Neural cell (in vitro differentiated cells): ENCODE results near the gene TFDP1. TPM values are rescaled to one million over a fixed set of nuclear protein-coding genes. Genes with fewer than 3 reads are reported as not detected.

ENCODE experiments used
- H2AFZ ChIP-seq: fragments of 200-600, 300-800 bp; sonication (generic), shearing (Covaris generic); 2 replicates; pipeline ENCODE4 v1.6.0; 2014; ENCODE audit warnings: low read depth, mild to moderate bottlenecking, antibody characterized with exemption, low read length, moderate library complexity
- H3F3A ChIP-seq: fragments of 200-600 bp; shearing (Covaris generic); 2 replicates; pipeline ENCODE4 v1.6.1; 2016; ENCODE audit warnings: mild to moderate bottlenecking, moderate library complexity, mixed read lengths, antibody characterized with exemption, low read length; ENCODE audit not compliant: insufficient read depth, poor library complexity, severe bottlenecking
- H3K27ac ChIP-seq: fragments of 200-600, 300-800 bp; sonication (generic), shearing (Covaris generic); 2 replicates; pipeline ENCODE4 v1.5.1; 2014; ENCODE audit warnings: mild to moderate bottlenecking, low read length, moderate library complexity
- H3K27me3 ChIP-seq: fragments of 300-800, 200-600 bp; sonication (generic), shearing (Covaris generic); 2 replicates; pipeline ENCODE4 v1.6.0; 2014; ENCODE audit warnings: mild to moderate bottlenecking, low read depth, low read length, moderate library complexity; ENCODE audit not compliant: insufficient read depth
- H3K36me3 ChIP-seq: fragments of 300-800, 200-600 bp; sonication (generic), shearing (Covaris generic); 2 replicates; pipeline ENCODE4 v1.5.1; 2014; ENCODE audit warnings: mild to moderate bottlenecking, antibody characterized with exemption, low read length, moderate library complexity; ENCODE audit not compliant: insufficient read depth
- H3K4me2 ChIP-seq: fragments of 300-800, 200-600 bp; sonication (generic), shearing (Covaris generic); 2 replicates; pipeline ENCODE4 v1.6.0; 2014; ENCODE audit warnings: mild to moderate bottlenecking, low read length
- H3K4me3 ChIP-seq: fragments of 300-800, 200-600 bp; sonication (generic), shearing (Covaris generic); 2 replicates; pipeline ENCODE4 v1.5.1; 2014; ENCODE audit warnings: mild to moderate bottlenecking, low read length, moderate library complexity
- H3K79me2 ChIP-seq: fragments of 200-600 bp; shearing (Covaris generic); replicated peaks from 2 replicates; pipeline ENCODE4 v1.6.0; 2014; ENCODE audit warnings: mild to moderate bottlenecking, low read length, moderate library complexity; ENCODE audit not compliant: insufficient read depth
- H3K9ac ChIP-seq: fragments of 300-800, 200-600 bp; sonication (generic), shearing (Covaris generic); 2 replicates; pipeline ENCODE4 v1.6.1; 2016; ENCODE audit warnings: mild to moderate bottlenecking, low read length, mixed read lengths
- H3K9me2 ChIP-seq: fragments of 200-600 bp; shearing (Covaris generic); 2 replicates; pipeline ENCODE4 v1.6.1; 2016; ENCODE audit warnings: mild to moderate bottlenecking, low read length, mixed read lengths; ENCODE audit not compliant: insufficient read depth
- H3K9me3 ChIP-seq: fragments of 200-600, 300-800 bp; sonication (generic), shearing (Covaris generic); 2 replicates; pipeline ENCODE4 v1.6.1; 2016; ENCODE audit warnings: mild to moderate bottlenecking, mixed run types, low read length, moderate library complexity, mixed read lengths
- H4K20me1 ChIP-seq: fragments of 200-600 bp; shearing (Covaris generic); 2 replicates; pipeline ENCODE4 v1.6.1; 2016; ENCODE audit warnings: mild to moderate bottlenecking, mixed run types; ENCODE audit not compliant: insufficient read depth
- CTCF ChIP-seq: fragments of 450-650 bp; IDR thresholded peaks from 2 replicates; pipeline ENCODE4 v1.5.1; 2014; ENCODE audit warnings: antibody characterized with exemption, mild to moderate bottlenecking, moderate library complexity; ENCODE audit not compliant: poor library complexity, severe bottlenecking
- EP300 ChIP-seq: fragments of 450-650 bp; conservative IDR thresholded peaks from 2 replicates; pipeline ENCODE4 v1.6.1; 2014; ENCODE audit warnings: antibody characterized with exemption, mild to moderate bottlenecking, moderate library complexity; ENCODE audit not compliant: poor library complexity, severe bottlenecking
- EZH2 ChIP-seq: fragments of 200-600, 300-800 bp; shearing (Covaris generic), sonication (generic); IDR thresholded peaks from 2 replicates; pipeline ENCODE4 v1.6.1; 2014; ENCODE audit warnings: antibody characterized with exemption, low read length, borderline replicate concordance, mild to moderate bottlenecking; ENCODE audit not compliant: insufficient read depth, poor library complexity, severe bottlenecking
- MXI1 ChIP-seq: fragments of 450-650 bp; conservative IDR thresholded peaks from 2 replicates; pipeline ENCODE4 v1.6.1; 2014; ENCODE audit warnings: antibody characterized with exemption, mild to moderate bottlenecking; ENCODE audit not compliant: poor library complexity, severe bottlenecking
- POLR2AphosphoS5 ChIP-seq: IDR thresholded peaks from 2 replicates; pipeline ENCODE4 v1.6.1; 2012
- RAD21 ChIP-seq: fragments of 450-650 bp; conservative IDR thresholded peaks from 2 replicates; pipeline ENCODE4 v1.6.1; 2014; ENCODE audit warnings: antibody characterized with exemption, mild to moderate bottlenecking, moderate library complexity
- REST ChIP-seq: IDR thresholded peaks from 2 replicates; pipeline ENCODE4 v1.6.1; 2012; ENCODE audit warnings: borderline replicate concordance
- SMC3 ChIP-seq: fragments of 450-650 bp; conservative IDR thresholded peaks from 2 replicates; pipeline ENCODE4 v1.6.1; 2014; ENCODE audit warnings: antibody characterized with exemption, mild to moderate bottlenecking, moderate library complexity; ENCODE audit not compliant: poor library complexity
- TAF1 ChIP-seq: IDR thresholded peaks from 2 replicates; pipeline ENCODE4 v1.6.1; 2012; ENCODE audit warnings: low read depth
- polyA plus RNA-seq: library from polyadenylated mRNA; depleted of rRNA; stranded (reverse); fragments of >200 nt; gene quantifications from 2 replicates; pipeline ENCODE4 v1.2.3, GENCODE V29; 2014

TFDP1 gene
- polyA plus RNA-seq, 1 donor from 2014 or later, result 81.2 TPM

- Histone ChIP-seq H3K4me2 (no peak overlapping the region), H3K9me3 (no peaks in the 10 kb centered on the region), H3K27ac (no peak overlapping the region), H3K36me3 (no peaks in the 10 kb centered on the region), H4K20me1 (no peaks in the 10 kb centered on the region), H3K27me3 (no peaks in the 10 kb centered on the region), H3K9ac (no peak overlapping the region), H3K9me2 (no peaks in the 10 kb centered on the region), H3K4me3 (no peak overlapping the region), H3F3A (no peaks in the 10 kb centered on the region), H2AFZ (no peak overlapping the region), H3K79me2 (no peaks in the 10 kb centered on the region)
- no peak for TF ChIP-seq RAD21
These were observed 45.7 kb downstream of the TFDP1 start for GRCh38 chr13:113630296-113630695.

- H3K4me2 ChIP-seq, result no peak overlapping the region
- no peak overlapping the region for H3K4me3 ChIP-seq
- H3K27ac ChIP-seq, result no peak overlapping the region
- no peak overlapping the region for H3K9ac ChIP-seq
- H3K9me3 ChIP-seq, result no peaks in the 10 kb centered on the region
- H3F3A ChIP-seq, result no peaks in the 10 kb centered on the region
- no peak overlapping the region for H2AFZ ChIP-seq
- no peak for TF ChIP-seq SMC3
- no peak for TF ChIP-seq CTCF
- TF ChIP-seq EP300, result no peak
- no peak for TF ChIP-seq TAF1
- TF ChIP-seq POLR2AphosphoS5, result no peak
- no peak for TF ChIP-seq RAD21
- no peaks in the 10 kb centered on the region for H3K36me3 ChIP-seq
- H3K79me2 ChIP-seq, result no peaks in the 10 kb centered on the region
- no peaks in the 10 kb centered on the region for H4K20me1 ChIP-seq
- no peaks in the 10 kb centered on the region for H3K9me2 ChIP-seq
- no peaks in the 10 kb centered on the region for H3K27me3 ChIP-seq
These were observed 46.3 kb downstream of the TFDP1 start for GRCh38 chr13:113630804-113631203.

GRCh38 chr13:113631341-113632095, 47.0 kb downstream of the TFDP1 start:
- Histone ChIP-seq H3K27ac (no peak overlapping the region), H3K9me3 (no peaks in the 10 kb centered on the region), H3K9ac (no peak overlapping the region), H2AFZ (no peak overlapping the region), H3K9me2 (no peaks in the 10 kb centered on the region), H3K4me2 (no peak overlapping the region), H3K4me3 (no peak overlapping the region), H4K20me1 (no peaks in the 10 kb centered on the region), H3K36me3 (peaks cover 2% of the 10 kb centered on the region), H3F3A (no peaks in the 10 kb centered on the region), H3K79me2 (no peaks in the 10 kb centered on the region), H3K27me3 (no peaks in the 10 kb centered on the region)
- TF ChIP-seq SMC3 (no peak), TAF1 (no peak), EZH2 (no peak), EP300 (no peak), MXI1 (no peak), CTCF (no peak), REST (no peak), RAD21 (no peak), POLR2AphosphoS5 (no peak)
